ENCODE data around the gene VWCE. TPM values are rescaled to one million over a fixed set of nuclear protein-coding genes. Genes with fewer than 3 reads are reported as not detected.

Gene VWCE, protein sequence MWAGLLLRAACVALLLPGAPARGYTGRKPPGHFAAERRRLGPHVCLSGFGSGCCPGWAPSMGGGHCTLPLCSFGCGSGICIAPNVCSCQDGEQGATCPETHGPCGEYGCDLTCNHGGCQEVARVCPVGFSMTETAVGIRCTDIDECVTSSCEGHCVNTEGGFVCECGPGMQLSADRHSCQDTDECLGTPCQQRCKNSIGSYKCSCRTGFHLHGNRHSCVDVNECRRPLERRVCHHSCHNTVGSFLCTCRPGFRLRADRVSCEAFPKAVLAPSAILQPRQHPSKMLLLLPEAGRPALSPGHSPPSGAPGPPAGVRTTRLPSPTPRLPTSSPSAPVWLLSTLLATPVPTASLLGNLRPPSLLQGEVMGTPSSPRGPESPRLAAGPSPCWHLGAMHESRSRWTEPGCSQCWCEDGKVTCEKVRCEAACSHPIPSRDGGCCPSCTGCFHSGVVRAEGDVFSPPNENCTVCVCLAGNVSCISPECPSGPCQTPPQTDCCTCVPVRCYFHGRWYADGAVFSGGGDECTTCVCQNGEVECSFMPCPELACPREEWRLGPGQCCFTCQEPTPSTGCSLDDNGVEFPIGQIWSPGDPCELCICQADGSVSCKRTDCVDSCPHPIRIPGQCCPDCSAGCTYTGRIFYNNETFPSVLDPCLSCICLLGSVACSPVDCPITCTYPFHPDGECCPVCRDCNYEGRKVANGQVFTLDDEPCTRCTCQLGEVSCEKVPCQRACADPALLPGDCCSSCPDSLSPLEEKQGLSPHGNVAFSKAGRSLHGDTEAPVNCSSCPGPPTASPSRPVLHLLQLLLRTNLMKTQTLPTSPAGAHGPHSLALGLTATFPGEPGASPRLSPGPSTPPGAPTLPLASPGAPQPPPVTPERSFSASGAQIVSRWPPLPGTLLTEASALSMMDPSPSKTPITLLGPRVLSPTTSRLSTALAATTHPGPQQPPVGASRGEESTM
- 0.51 to 0.97 TPM (median 0.69 TPM) in 5 replicates for total RNA-seq (2022; extraction: Qiagen RNA extraction)

DNA sequence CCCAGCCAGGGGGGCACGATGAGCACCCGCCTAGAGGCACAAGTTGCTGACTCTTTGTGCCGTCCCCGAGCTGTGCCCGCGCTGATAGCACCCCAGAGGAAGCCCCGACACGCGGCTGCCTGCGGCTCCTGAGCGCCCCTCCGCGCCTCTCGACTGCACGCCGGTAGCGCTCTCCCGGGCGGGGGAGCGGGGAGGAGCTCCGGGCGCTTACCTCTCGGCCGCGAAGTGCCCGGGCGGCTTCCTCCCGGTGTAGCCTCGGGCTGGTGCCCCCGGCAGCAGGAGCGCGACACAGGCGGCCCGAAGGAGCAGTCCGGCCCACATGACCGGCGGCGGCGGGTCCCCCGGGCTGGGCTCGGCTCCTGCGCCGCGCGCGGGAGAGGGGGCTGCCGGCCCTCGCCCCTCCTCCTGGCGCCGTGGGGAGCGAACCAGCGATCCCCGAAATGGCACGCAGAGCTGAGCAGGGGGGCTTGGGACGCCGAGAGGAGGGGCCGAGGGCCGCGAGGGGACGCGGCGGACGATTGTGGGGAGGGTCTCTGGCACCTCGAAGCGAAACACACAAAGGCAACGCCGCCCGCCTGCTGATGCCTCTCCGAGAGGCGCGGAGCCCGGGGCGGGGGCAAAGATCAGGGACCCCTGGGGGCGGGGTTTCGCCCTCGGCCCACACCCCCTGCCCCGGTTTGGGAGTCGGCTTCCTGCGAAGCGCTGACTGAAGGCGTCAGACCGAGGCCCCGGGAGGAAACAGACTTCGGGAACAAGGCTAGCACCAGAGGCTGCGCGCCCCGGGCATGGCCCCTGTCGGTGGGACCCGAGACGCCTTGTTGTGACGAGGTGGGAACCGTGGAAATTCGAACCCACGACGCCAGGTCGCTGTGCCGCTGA is at the start of gene VWCE:
Gene VWCE, minus strand, starts transcription at position 600 of the 879 bp plus-strand sequence. Its CDS starts 279 bp downstream, at position 321.

DNA sequence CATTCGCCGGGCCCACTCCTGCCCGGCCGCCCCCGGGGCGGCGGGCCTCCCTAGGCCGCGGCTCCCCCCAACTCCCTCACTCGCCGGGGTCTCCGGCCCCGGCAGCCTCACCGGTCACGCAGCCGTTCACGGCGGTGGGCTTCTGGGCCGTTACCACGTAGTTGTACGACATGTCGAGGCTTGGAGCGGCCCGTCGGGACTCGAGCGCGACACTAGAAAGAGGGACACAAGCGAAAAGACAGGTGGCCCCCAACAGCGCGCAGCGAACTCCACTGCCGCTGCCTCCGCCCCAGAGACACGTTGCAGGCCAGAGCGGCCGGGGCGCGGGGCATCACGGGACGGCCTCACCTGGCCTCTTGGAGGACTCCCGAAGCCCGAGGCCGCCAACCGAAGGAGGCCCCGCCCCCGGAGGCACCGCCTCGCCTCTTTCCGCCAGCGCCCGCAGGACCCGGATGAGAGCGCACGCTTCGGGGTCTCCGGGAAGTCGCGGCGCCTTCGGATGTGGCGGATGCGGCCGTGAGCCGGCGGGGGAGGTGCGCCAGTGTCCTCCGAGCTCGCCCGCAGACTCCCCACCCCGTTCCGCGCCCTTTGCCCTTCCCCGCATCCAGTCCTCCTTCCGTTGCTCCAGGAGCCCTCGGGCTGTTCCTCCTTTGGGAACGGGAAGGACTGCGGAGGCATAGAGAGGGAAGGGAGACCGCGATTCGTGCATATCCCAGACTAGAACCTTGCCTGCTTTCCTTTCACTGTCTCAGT is 37.9 kb upstream of the VWCE start, which contains the start of the genes DDB1 and TKFC:
Gene DDB1, minus strand, starts transcription at position 309 of the 753 bp plus-strand sequence. Its CDS starts 137 bp downstream, at position 172.
Gene TKFC, plus strand, starts transcription at position 432 of the 753 bp plus-strand sequence. CDS start 1,501 bp downstream, outside the sequence.

DNA sequence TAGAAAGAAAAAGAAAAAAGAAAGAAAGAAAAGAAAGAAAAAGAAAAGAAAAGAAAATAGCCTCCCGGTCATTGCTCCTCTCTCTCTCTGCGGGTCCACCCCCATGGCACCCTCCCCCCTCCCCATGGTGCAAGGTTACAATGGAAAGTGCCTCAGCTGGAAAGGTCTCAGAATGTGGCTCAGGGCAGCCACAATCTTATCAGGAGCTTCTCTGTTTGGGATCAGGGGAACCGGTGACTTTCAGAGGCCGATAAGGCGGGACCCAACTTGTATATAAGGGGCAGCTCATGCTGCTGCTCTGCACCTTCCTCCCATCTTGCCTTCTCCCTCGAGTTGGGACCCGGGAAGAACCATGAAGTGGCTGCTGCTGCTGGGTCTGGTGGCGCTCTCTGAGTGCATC is 54.2 kb downstream of the VWCE start, which contains the start of gene PGA5:
Gene PGA5, plus strand, starts transcription at position 301 of the 400 bp plus-strand sequence. Its CDS starts 52 bp downstream, at position 353.

DNA sequence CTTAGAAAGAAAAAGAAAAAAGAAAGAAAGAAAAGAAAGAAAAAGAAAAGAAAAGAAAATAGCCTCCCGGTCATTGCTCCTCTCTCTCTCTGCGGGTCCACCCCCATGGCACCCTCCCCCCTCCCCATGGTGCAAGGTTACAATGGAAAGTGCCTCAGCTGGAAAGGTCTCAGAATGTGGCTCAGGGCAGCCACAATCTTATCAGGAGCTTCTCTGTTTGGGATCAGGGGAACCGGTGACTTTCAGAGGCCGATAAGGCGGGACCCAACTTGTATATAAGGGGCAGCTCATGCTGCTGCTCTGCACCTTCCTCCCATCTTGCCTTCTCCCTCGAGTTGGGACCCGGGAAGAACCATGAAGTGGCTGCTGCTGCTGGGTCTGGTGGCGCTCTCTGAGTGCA is 73.1 kb downstream of the VWCE start, which contains the start of gene PGA4:
Gene PGA4, plus strand, starts transcription at position 301 of the 400 bp plus-strand sequence. Its CDS starts 54 bp downstream, at position 355.

Other genes with a start within 250 kb of the VWCE start
- gene CD5, start 192.8 kb downstream of the VWCE start, total RNA-seq (2022; extraction: Qiagen RNA extraction) = not detected in 5 replicates
- 16.4 to 18.2 TPM (median 17.6 TPM) in 5 replicates for gene VPS37C, start 133.9 kb downstream of the VWCE start, total RNA-seq (2022; extraction: Qiagen RNA extraction)
- gene PGA3, start 91.8 kb downstream of the VWCE start, total RNA-seq (2022; extraction: Qiagen RNA extraction) = not detected in 5 replicates
- 0.18 TPM in 1 of 5 replicates, not detected in the others for gene PGA4, start 73.0 kb downstream of the VWCE start, total RNA-seq (2022; extraction: Qiagen RNA extraction)
- gene PGA5, start 54.1 kb downstream of the VWCE start, total RNA-seq (2022; extraction: Qiagen RNA extraction) = not detected in 5 replicates
- 158 to 196 TPM (median 162 TPM) in 5 replicates for gene DDB1, start 37.8 kb upstream of the VWCE start, total RNA-seq (2022; extraction: Qiagen RNA extraction)
- gene TKFC, start 37.9 kb upstream of the VWCE start, total RNA-seq (2022; extraction: Qiagen RNA extraction) = 45.9 to 74.7 TPM (median 72.6 TPM) in 5 replicates
- 41.1 to 44.9 TPM (median 44.2 TPM) in 5 replicates for gene CYB561A3, start 66.6 kb upstream of the VWCE start, total RNA-seq (2022; extraction: Qiagen RNA extraction)
- 65.3 to 104 TPM (median 94.7 TPM) in 5 replicates for gene TMEM138, start 67.1 kb upstream of the VWCE start, total RNA-seq (2022; extraction: Qiagen RNA extraction)
- 16.1 to 17.1 TPM (median 16.7 TPM) in 5 replicates for gene TMEM216, start 97.3 kb upstream of the VWCE start, total RNA-seq (2022; extraction: Qiagen RNA extraction)
- 63.9 to 84.3 TPM (median 68.6 TPM) in 5 replicates for gene CPSF7, start 134.7 kb upstream of the VWCE start, total RNA-seq (2022; extraction: Qiagen RNA extraction)
- 31.4 to 50.5 TPM (median 44.4 TPM) in 5 replicates for gene SDHAF2, start 134.8 kb upstream of the VWCE start, total RNA-seq (2022; extraction: Qiagen RNA extraction)
- gene LRRC10B, start 213.4 kb upstream of the VWCE start, total RNA-seq (2022; extraction: Qiagen RNA extraction) = 0.09 to 0.22 TPM (median 0.13 TPM) in 5 replicates